Gastroesophageal sphincter (tissue), 4 donors: ENCODE results near the gene AATK. TPM values are rescaled to one million over a fixed set of nuclear protein-coding genes. Genes with fewer than 3 reads are reported as not detected.

Experiments used
- ATAC-seq: fragments of 150-250 bp; one replicate; pipeline ENCODE4 v1.9.1; 2016; ENCODE audit warnings: mild to moderate bottlenecking, moderate library complexity
- H3K27ac ChIP-seq, 4 donors: fragments of 200-600 bp; sonication (generic) in 3 of 4; 1 replicate in 3 of 4; 2 replicates in 1 of 4; pipeline ENCODE4 v1.5.1; 2016 to 2019
- H3K27me3 ChIP-seq: fragments of 200-600 bp; sonication (generic); one replicate; pipeline ENCODE4 v1.5.1; 2019
- H3K36me3 ChIP-seq, 2 donors: fragments of 200-600 bp; sonication (generic); one replicate each; pipeline ENCODE4 v1.5.1; 2019; ENCODE audit warnings: control low read depth in 1 of 2
- H3K4me1 ChIP-seq, 3 donors: fragments of 200-600 bp; sonication (generic); 1 replicate in 2 of 3; 2 replicates in 1 of 3; pipeline ENCODE4 v1.5.1; 2016 to 2019; ENCODE audit warnings: control low read depth in 2 of 3
- H3K4me3 ChIP-seq, 2 donors: fragments of 200-600 bp; sonication (generic); one replicate each; pipeline ENCODE4 v1.5.1; 2019; ENCODE audit warnings: mild to moderate bottlenecking in 1 of 2, moderate library complexity in 1 of 2
- H3K9me3 ChIP-seq, 3 donors: fragments of 200-600 bp; sonication (generic); one replicate each; pipeline ENCODE4 v1.5.1; 2017 to 2019; ENCODE audit warnings: control low read depth in 2 of 3
- CTCF ChIP-seq, 4 experiments: fragments of 200-600 bp in 2 of 4; fragments of 450-650 bp in 2 of 4; sonication (generic) in 1 of 4; IDR thresholded peaks; one replicate each; pipeline ENCODE4 v1.5.1; 2017 to 2019; ENCODE audit warnings: antibody characterized with exemption in 4 of 4, mild to moderate bottlenecking in 2 of 4, moderate library complexity in 2 of 4
- EP300 ChIP-seq: sonication (generic); formaldehyde crosslinking; IDR thresholded peaks from one replicate; pipeline ENCODE4 v1.6.1; 2017; ENCODE audit warnings: antibody characterized with exemption, mild to moderate bottlenecking
- POLR2A ChIP-seq, 2 donors: fragments of 450-650 bp; IDR thresholded peaks; one replicate each; pipeline ENCODE4 v1.6.1; 2017; ENCODE audit warnings: antibody characterized with exemption in 2 of 2, mild to moderate bottlenecking in 2 of 2, moderate library complexity in 1 of 2
- POLR2AphosphoS5 ChIP-seq: sonication (generic); formaldehyde crosslinking; IDR thresholded peaks from one replicate; pipeline ENCODE4 v1.6.1; 2017; ENCODE audit warnings: antibody characterized with exemption
- WGBS, 2 donors: methylation state at CpG; one replicate each; pipeline ENCODE4 v1.1.5; 2018; ENCODE audit warnings: low coverage in 1 of 2; 5-methylcytosine and 5-hydroxymethylcytosine counted together
- total RNA-seq, 4 donors: library from RNA; depleted of rRNA; stranded (reverse); fragments of >200 nt; gene quantifications; one replicate each; pipeline ENCODE4 v1.1.0, GENCODE V29; 2016

The AATK gene
- total RNA-seq, 4 donors from 2014 or later = 14.5 to 28.0 (median 22.1) TPM

- Histone ChIP-seq H3K27ac (no peak overlapping the region), H3K27me3 (no peaks in the 10 kb centered on the region), H3K36me3 (peaks cover 0 to 50% of the 10 kb centered on the region in 2 donors), H3K4me3 (no peak overlapping the region), H3K9me3 (no peaks in the 10 kb centered on the region), H3K4me1 (peaks cover 0 to 6% (median 0%) of the 10 kb centered on the region in 3 donors)
- 90% methylated on average over 2 of the region's 14 CpGs; no CpG with 5 or more reads in 1 of the 2 donors for WGBS, 2 donors
- no peak for ATAC-seq
- TF ChIP-seq EP300 = no peak
- TF ChIP-seq CTCF (IDR thresholded peaks at IDR 0.05) = no peak
- TF ChIP-seq POLR2A (IDR thresholded peaks at IDR 0.05) = no peak
Measured at GRCh38 chr17:81076141-81076679, 89.8 kb downstream of the AATK start.

DNA sequence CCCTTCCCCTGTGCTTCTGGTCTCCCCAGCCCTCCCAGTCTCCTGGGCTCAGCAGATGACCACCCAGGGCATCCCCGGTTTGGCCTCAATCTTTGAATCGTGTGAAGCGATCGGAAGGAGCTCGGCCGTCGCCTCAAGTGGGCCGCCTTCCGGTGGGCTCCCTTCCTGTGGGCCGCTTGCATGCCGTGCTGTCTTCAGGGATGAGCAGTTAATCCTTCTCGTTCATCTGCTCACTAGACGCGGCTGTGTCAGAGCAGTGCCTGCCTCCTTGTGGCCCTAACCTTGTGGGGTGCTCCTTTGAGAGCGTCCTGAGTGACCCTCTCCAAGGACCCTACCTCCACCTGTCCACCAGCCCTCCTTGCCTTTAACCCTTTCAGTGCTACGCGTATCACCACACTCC, 90.7 kb downstream of the AATK start:
- H3K27ac ChIP-seq = no peak overlapping the region
- WGBS, 2 donors = 83 to 91% methylated on average over 1 to 9 of the region's 17 CpGs
- peaks cover 0 to 6% (median 0%) of the 10 kb centered on the region in 3 donors for H3K4me1 ChIP-seq
- H3K9me3 ChIP-seq = no peaks in the 10 kb centered on the region
- ATAC-seq = no peak
- peaks cover 0 to 54% of the 10 kb centered on the region in 2 donors for H3K36me3 ChIP-seq
- H3K4me3 ChIP-seq = no peak overlapping the region
- no peaks in the 10 kb centered on the region for H3K27me3 ChIP-seq
- TF ChIP-seq POLR2AphosphoS5 (no peak), CTCF (IDR thresholded peaks at IDR 0.05) (no peak)

DNA sequence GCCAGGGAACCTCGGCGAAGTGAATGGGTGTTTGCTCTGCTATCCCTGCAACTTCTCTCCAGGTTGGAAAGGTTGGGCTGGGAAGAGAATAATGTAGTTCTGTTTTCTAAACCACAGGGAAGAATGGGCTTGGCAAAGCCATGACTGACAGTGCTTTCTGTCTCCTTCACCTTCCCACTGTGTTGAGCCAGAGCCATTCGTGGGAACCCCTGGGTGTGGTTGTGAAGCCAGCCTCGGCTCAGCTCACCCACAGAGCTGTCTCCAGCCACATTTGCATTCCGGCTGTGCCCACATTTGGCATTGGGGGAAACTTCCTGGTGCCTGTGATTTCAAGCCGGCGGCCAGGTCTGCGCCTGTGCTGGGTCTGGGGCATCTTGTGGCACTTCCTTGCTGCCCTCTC, 91.1 kb downstream of the AATK start:
- Histone ChIP-seq H3K27ac (no peak overlapping the region), H3K4me3 (no peak overlapping the region), H3K27me3 (no peaks in the 10 kb centered on the region), H3K36me3 (peaks cover 0 to 49% of the 10 kb centered on the region in 2 donors), H3K4me1 (peaks cover 0 to 6% (median 0%) of the 10 kb centered on the region in 3 donors), H3K9me3 (no peaks in the 10 kb centered on the region)
- TF ChIP-seq EP300 (no peak), CTCF (IDR thresholded peaks at IDR 0.05) (no peak), POLR2AphosphoS5 (no peak)
- 75 to 100% methylated on average over 1 to 4 of the region's 8 CpGs for WGBS, 2 donors
- no peak for ATAC-seq

- no peaks in the 10 kb centered on the region for H3K27me3 ChIP-seq
- WGBS, 2 donors = 89 to 90% methylated on average over 28 to 34 of the region's 42 CpGs
- H3K4me3 ChIP-seq = no peak overlapping the region
- no peak overlapping the region for H3K27ac ChIP-seq
- peaks cover 0 to 6% (median 0%) of the 10 kb centered on the region in 3 donors for H3K4me1 ChIP-seq
- no peaks in the 10 kb centered on the region for H3K9me3 ChIP-seq
- no peak for TF ChIP-seq POLR2A (IDR thresholded peaks at IDR 0.05)
- no peak for TF ChIP-seq POLR2AphosphoS5
- TF ChIP-seq CTCF (IDR thresholded peaks at IDR 0.05) = no peak
- no peak for TF ChIP-seq EP300
- H3K36me3 ChIP-seq = peaks cover 0 to 48% of the 10 kb centered on the region in 2 donors
- ATAC-seq = no peak
Measured at GRCh38 chr17:81073967-81074839, 91.8 kb downstream of the AATK start.
